Activated naive CD8-positive, alpha-beta T cell treated with anti-CD3 and anti-CD28 coated beads for 36 hours (primary cell): ENCODE measurements around the gene ANO8. TPM values are rescaled to one million over a fixed set of nuclear protein-coding genes. Genes with fewer than 3 reads are reported as not detected.

Source experiments
- DNase-seq: peaks from one replicate; pipeline ENCODE4 v3.0.0; 2021
- H3K27ac Mint-ChIP-seq: one replicate; pipeline ENCODE4 v1.8.0; 2022; ENCODE audit warnings: mild to moderate bottlenecking, moderate library complexity, mixed read lengths
- H3K27me3 Mint-ChIP-seq: one replicate; pipeline ENCODE4 v1.8.0; 2022; ENCODE audit warnings: mild to moderate bottlenecking, mixed read lengths
- H3K36me3 Mint-ChIP-seq: one replicate; pipeline ENCODE4 v1.8.0; 2021; ENCODE audit warnings: mild to moderate bottlenecking, mixed read lengths
- H3K4me1 Mint-ChIP-seq: one replicate; pipeline ENCODE4 v1.8.0; 2021; ENCODE audit warnings: mixed read lengths
- H3K4me3 Mint-ChIP-seq: one replicate; pipeline ENCODE4 v1.8.0; 2022; ENCODE audit warnings: mild to moderate bottlenecking, moderate library complexity, mixed read lengths
- H3K9me3 Mint-ChIP-seq: one replicate; pipeline ENCODE4 v1.8.0; 2022; ENCODE audit warnings: mixed read lengths
- total RNA-seq, 2 experiments: library from RNA; stranded (reverse); gene quantifications; one replicate each; pipeline ENCODE4 v1.2.3, GENCODE V29; 2021

The ANO8 gene
- total RNA-seq, 2 experiments from 2014 or later, result 2.5 to 2.7 TPM

DNA sequence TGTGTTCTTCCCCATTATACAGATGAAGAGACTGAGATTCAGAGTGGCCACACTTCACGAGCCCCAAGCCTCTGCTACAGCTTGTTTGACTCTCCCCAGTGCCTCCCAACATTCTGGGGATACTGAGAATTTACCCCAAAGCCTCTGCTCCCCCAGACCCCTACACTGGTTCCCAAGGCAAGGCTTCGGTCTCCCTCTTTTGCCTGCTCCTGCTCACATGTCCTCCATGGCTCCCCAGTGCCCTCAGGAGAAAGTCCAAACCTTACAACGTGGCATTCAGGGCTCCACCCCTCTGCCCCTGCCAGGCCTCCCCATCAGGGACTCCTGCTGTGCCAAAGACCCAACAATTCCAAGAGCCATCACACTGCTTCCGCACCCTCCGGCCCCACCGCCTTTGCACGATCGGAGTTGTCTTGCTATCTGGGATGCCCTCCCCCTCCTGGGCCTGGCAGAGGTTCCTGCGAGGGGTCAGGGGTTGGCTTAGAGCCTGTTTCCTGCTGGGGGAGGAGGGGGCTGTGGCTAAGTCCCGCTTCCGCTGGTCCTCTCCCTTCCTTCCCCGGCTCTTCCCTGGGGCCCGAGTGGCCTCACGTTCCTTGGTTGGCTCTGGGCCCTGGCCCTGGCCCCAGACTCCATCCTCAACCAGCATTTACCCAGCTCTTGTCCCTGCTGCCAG, 18.1 kb upstream of the ANO8 start:
- no peaks in the 10 kb centered on the region for H3K36me3 Mint-ChIP-seq

DNA sequence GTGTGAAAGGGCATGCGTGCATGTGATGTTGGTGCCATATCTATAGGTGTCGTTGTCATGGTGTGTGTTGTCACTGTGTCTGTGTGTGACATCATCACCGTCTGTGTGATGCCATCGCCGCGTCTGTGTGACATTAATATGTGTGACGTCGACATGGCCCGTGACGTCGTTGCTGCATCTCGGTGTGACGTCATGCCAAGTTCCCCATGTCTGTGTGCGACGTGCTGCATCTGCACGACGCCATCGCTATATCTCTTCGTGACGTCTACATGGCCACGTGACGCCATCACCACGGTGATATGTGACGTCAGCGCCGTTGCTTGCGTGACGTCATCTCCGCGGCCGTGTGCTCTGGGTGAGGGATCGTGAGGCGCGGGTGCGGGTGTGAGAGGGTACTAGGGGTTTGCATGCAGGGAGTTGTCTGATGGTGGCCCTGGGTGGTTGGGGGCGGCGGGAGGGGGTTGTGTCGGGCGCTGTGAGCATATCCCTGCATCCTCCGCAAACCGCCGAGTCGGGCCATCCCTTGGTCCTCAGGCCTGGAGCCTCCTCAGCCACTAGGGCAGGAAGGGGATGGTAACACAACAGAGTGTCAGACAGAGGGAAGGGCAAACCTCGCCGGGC, 17.3 kb upstream of the ANO8 start:
- Mint-ChIP-seq H3K27me3 (peaks cover 51% of the 10 kb centered on the region), H3K4me1 (peaks cover 5% of the 10 kb centered on the region), H3K4me3 (no peak overlapping the region), H3K9me3 (no peaks in the 10 kb centered on the region), H3K27ac (no peak overlapping the region), H3K36me3 (no peaks in the 10 kb centered on the region)
- DNase-seq, result no peak

More for the DNA sequence above, 18.1 kb upstream of the ANO8 start:
- H3K27me3 Mint-ChIP-seq, result peaks cover 42% of the 10 kb centered on the region
- peaks cover 5% of the 10 kb centered on the region for H3K4me1 Mint-ChIP-seq
- H3K9me3 Mint-ChIP-seq, result no peaks in the 10 kb centered on the region
- DNase-seq, result no peak
- no peak overlapping the region for H3K27ac Mint-ChIP-seq
- H3K4me3 Mint-ChIP-seq, result no peak overlapping the region

DNA sequence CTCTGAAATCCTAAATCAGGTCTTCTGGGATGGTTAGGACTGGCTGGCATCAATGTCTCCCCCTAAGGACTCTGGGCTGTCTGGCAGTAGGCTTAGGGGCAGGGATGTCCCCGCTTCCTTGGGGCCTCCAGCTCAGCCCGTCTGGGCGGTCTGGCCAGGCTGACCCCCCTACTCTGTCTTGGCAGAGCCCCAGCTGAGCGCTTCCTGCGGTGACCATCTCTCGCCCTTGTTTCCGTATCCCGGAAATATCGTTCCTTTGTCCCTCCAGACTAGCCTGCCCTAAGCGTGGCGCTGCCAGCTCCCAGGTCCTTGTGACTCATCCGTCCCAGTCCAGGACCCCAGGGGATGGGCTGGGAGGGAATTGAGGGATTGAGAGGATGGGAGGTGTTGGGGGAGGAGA, 14.0 kb upstream of the ANO8 start:
- Mint-ChIP-seq H3K27ac (no peak overlapping the region), H3K36me3 (no peaks in the 10 kb centered on the region), H3K27me3 (peaks cover 56% of the 10 kb centered on the region), H3K9me3 (no peaks in the 10 kb centered on the region), H3K4me3 (no peak overlapping the region), H3K4me1 (peaks cover 7% of the 10 kb centered on the region)
- DNase-seq, result no peak

- no peak overlapping the region for H3K27ac Mint-ChIP-seq
- H3K9me3 Mint-ChIP-seq, result no peaks in the 10 kb centered on the region
- peaks cover 7% of the 10 kb centered on the region for H3K4me1 Mint-ChIP-seq
- H3K27me3 Mint-ChIP-seq, result peaks cover 50% of the 10 kb centered on the region
- no peak for DNase-seq
- no peaks in the 10 kb centered on the region for H3K36me3 Mint-ChIP-seq
- no peak overlapping the region for H3K4me3 Mint-ChIP-seq
Observed at GRCh38 chr19:17347877-17348276, 13.2 kb upstream of the ANO8 start.

DNA sequence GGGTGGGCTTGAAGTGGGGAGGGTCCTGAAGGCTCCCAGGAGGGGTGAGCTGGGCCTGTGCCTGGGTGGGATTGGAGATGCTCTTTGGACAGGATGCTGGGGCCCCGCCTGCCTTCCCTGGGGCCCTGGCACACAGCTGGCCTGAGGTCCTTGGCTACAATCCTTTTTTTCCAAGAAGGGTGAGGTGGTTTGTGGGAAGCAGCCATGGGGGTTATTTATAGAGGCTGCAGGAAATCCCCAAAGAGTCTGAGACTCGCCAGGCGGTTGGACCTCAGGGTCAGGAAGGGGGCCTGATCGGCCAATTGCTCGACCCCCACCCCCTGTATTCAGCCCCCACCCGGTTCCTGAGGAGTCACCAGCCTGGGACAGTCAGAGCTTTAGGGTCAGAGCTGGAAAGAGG, 12.7 kb upstream of the ANO8 start:
- Mint-ChIP-seq H3K27me3 (peaks cover 50% of the 10 kb centered on the region), H3K36me3 (no peaks in the 10 kb centered on the region), H3K9me3 (no peaks in the 10 kb centered on the region), H3K4me1 (peaks cover 7% of the 10 kb centered on the region), H3K4me3 (no peak overlapping the region), H3K27ac (no peak overlapping the region)
- no peak for DNase-seq

GRCh38 chr19:17346109-17346671, 11.5 kb upstream of the ANO8 start:
- H3K4me1 Mint-ChIP-seq, result peaks cover 2% of the 10 kb centered on the region
- no peaks in the 10 kb centered on the region for H3K36me3 Mint-ChIP-seq
- no peak overlapping the region for H3K4me3 Mint-ChIP-seq
- DNase-seq, result peak; percentile 80
- H3K27me3 Mint-ChIP-seq, result peaks cover 40% of the 10 kb centered on the region
- H3K27ac Mint-ChIP-seq, result no peak overlapping the region
- H3K9me3 Mint-ChIP-seq, result no peaks in the 10 kb centered on the region

DNA sequence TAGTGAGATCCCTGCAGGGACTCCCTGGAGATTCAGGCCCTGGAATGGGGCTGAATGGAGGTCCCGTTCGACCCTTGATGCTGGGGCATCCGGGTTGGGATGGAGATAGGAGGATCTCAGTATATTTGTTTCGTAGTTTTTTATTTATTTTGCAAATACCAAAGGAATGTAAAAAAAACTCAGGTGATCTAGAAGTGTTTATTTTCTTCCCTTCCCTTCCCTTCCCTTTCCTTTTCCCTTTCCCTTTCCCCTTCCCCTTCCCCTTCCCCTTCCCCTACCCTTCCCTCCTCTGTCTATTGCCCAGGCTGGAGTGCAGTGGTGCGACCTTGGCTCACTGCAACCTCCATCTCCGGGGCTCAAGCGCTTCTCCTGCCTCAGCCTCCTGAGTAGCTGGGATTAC, 7.2 kb upstream of the ANO8 start:
- H3K36me3 Mint-ChIP-seq, result peaks cover 6% of the 10 kb centered on the region
- no peak overlapping the region for H3K4me3 Mint-ChIP-seq
- no peak for DNase-seq
- H3K27ac Mint-ChIP-seq, result no peak overlapping the region
- peaks cover 5% of the 10 kb centered on the region for H3K27me3 Mint-ChIP-seq
- no peaks in the 10 kb centered on the region for H3K9me3 Mint-ChIP-seq
- H3K4me1 Mint-ChIP-seq, result peaks cover 8% of the 10 kb centered on the region

DNA sequence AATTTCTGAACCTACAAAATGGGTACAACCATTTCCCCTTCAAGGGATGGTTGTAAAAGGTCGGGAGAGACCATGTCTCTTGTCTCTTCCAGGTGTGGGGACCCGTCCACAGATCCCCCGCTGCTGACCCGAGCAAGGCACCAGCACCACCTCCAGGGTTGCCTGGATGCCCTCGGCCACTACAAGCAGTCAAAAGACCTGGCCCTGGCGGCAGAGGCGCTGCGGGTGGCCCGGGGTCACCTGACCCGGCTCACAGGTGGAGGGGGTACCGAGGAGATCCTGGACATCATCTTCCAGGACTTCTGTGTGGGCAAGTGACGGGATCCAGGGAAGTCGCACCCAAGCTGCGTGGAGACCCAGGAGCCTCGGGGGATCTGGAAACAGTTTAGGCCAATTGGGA, 6.7 kb upstream of the ANO8 start:
- Mint-ChIP-seq H3K4me3 (no peak overlapping the region), H3K36me3 (peaks cover 6% of the 10 kb centered on the region), H3K9me3 (no peaks in the 10 kb centered on the region), H3K4me1 (peaks cover 11% of the 10 kb centered on the region), H3K27ac (no peak overlapping the region), H3K27me3 (no peaks in the 10 kb centered on the region)
- DNase-seq, result no peak

DNA sequence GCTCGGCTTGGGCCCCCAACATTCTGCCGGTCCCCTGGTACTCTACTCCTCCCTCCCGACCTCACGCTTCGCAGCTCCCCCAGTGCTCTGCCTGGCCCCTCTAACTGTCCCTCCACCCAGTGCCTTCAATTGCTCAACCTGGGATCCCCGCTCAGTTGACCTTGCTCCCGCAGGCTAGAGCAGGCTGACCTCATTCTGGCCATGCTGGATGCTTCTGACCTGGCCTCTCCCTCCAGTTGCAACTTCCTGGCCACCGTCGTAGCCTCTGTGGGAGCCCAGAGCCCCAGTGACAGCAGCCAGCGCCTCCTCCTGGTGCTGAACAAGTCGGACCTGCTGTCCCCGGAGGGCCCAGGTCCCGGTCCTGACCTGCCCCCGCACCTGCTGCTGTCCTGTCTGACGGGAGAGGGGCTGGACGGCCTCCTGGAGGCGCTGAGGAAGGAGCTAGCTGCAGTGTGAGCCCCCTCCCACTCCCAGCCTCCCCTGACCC, 6.3 kb upstream of the ANO8 start:
- Mint-ChIP-seq H3K9me3 (no peaks in the 10 kb centered on the region), H3K27ac (no peak overlapping the region), H3K4me1 (peaks cover 11% of the 10 kb centered on the region)

GRCh38 chr19:17340302-17340870, 5.7 kb upstream of the ANO8 start:
- H3K9me3 Mint-ChIP-seq, result no peaks in the 10 kb centered on the region
- no peak for DNase-seq
- H3K27ac Mint-ChIP-seq, result no peak overlapping the region
- H3K27me3 Mint-ChIP-seq, result no peaks in the 10 kb centered on the region
- peaks cover 11% of the 10 kb centered on the region for H3K4me1 Mint-ChIP-seq
- no peak overlapping the region for H3K4me3 Mint-ChIP-seq
- H3K36me3 Mint-ChIP-seq, result peaks cover 6% of the 10 kb centered on the region

More for the DNA sequence above, 6.3 kb upstream of the ANO8 start:
- H3K36me3 Mint-ChIP-seq, result peaks cover 6% of the 10 kb centered on the region
- H3K4me3 Mint-ChIP-seq, result no peak overlapping the region
- no peaks in the 10 kb centered on the region for H3K27me3 Mint-ChIP-seq
- DNase-seq, result no peak

DNA sequence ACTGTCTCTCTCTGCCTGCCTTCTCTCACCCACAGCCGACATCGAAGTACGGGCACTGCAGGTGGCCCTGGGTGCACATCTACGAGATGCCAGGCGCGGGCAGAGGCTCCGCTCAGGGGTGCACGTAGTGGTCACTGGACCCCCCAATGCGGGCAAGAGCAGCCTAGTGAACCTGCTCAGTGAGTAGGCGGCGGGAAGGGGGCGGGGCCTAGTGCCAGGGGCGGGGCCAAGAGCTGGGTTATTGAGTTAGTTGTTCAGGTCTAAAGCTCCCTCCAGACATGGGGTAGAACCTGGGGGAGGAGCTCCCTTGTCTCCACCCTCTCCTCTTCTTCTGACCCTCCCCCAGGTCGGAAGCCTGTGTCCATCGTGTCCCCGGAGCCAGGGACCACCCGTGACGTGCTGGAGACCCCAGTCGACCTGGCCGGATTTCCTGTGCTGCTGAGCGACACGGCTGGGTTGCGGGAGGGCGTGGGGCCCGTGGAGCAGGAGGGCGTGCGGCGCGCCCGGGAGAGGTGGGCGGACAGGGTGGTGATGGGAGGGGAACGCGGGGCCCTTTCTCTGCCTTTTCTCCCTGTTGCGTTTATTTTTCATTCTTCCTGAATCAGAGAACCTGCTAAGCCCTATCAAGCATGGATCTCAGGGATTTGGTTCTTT, 4.6 kb upstream of the ANO8 start:
- DNase-seq, result peak; percentile 42

DNA sequence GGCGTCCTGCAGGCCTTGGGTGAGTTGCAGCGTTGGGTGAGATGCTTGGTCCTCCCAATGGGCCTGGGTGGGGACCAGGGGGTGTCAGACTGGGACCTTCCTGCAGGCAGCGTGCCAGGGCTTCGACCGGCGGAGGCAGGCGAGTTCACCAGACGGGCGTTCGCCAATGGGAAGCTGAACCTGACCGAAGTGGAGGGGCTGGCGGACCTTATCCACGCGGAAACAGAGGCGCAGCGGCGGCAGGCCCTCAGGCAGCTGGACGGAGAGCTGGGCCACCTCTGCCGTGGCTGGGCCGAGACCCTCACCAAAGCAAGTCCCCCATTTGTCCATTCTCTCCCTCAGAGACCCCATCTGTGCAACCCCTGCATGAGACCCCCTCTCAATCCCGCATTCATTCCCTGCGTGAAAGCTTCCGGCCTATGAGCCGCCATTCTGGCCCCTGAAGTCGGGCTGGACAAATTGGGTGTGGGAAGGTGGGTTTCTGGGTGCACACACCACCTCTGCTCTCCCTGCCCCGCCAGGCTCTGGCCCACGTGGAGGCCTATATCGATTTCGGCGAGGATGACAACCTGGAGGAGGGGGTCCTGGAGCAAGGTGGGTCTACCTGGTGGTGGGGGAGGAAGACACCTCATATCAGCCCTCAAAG, 3.9 kb upstream of the ANO8 start:
- H3K4me1 Mint-ChIP-seq, result peaks cover 21% of the 10 kb centered on the region
- H3K27ac Mint-ChIP-seq, result no peak overlapping the region
- H3K36me3 Mint-ChIP-seq, result peaks cover 6% of the 10 kb centered on the region
- H3K4me3 Mint-ChIP-seq, result peak overlapping the region; percentile 94
- DNase-seq, result no peak
- H3K27me3 Mint-ChIP-seq, result no peaks in the 10 kb centered on the region
- no peaks in the 10 kb centered on the region for H3K9me3 Mint-ChIP-seq

More for the DNA sequence above, 4.6 kb upstream of the ANO8 start:
- Mint-ChIP-seq H3K27ac (no peak overlapping the region), H3K4me1 (peaks cover 17% of the 10 kb centered on the region), H3K27me3 (no peaks in the 10 kb centered on the region), H3K36me3 (peaks cover 6% of the 10 kb centered on the region), H3K4me3 (peak overlapping the region; percentile 94), H3K9me3 (no peaks in the 10 kb centered on the region)

- Mint-ChIP-seq H3K4me1 (peaks cover 23% of the 10 kb centered on the region), H3K27me3 (no peaks in the 10 kb centered on the region), H3K36me3 (peaks cover 6% of the 10 kb centered on the region), H3K27ac (peak overlapping the region; percentile 95), H3K4me3 (peak overlapping the region; percentile 94), H3K9me3 (no peaks in the 10 kb centered on the region)
- peak; percentile 65 for DNase-seq
Observed at GRCh38 chr19:17337675-17338432, 3.2 kb upstream of the ANO8 start.
